B cell (primary cell): ENCODE data around the gene MID1.

Experiments used
- CTCF ChIP-seq: fragments of 200-600 bp; IDR thresholded peaks from one replicate; pipeline ENCODE4 v1.8.0; 2022; ENCODE audit warnings: antibody characterized with exemption, mild to moderate bottlenecking
- EZH2 ChIP-seq: IDR thresholded peaks from 2 replicates; pipeline ENCODE4 v1.6.1; 2012; ENCODE audit warnings: borderline replicate concordance, low read depth, mild to moderate bottlenecking, moderate library complexity, low read length; ENCODE audit not compliant: insufficient read depth, poor library complexity, severe bottlenecking

DNA sequence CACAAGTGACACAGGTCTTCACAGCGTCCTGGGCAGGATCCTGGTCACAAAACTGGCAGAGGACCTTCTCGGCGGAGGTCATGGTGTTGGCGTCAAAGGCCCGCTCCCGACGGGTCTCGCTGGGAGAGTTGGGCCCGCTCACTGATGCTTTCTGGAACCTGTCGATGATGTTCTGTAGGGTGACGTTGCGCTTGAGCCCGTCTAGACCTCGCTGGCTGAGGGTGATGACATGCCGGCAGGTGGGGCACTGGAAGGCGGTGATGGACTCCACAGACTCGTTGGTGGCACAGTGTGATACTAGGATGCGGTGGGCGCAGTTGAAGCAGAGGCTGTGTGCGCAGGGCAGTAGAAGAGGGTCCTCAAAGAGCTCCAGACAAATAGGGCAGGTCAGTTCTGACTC, 53.2 kb downstream of the MID1 start:
- TF ChIP-seq CTCF: no peak
- no peak for TF ChIP-seq EZH2
